HTERT RPE-1 (cell line): ENCODE measurements around the gene NAB2.

Experiments
- in situ Hi-C: fragments of 300-500 bp; cut with MboI; formaldehyde crosslinking; loops from 4 replicates; pipeline ENCODE4 v1.14.3; 2020; ENCODE audit warnings: low sequenced_read_pairs

The NAB2 gene

GRCh38 chr12:57092876-57093414, 4.0 kb downstream of the NAB2 start:
- in situ Hi-C loops = no loop called here

DNA sequence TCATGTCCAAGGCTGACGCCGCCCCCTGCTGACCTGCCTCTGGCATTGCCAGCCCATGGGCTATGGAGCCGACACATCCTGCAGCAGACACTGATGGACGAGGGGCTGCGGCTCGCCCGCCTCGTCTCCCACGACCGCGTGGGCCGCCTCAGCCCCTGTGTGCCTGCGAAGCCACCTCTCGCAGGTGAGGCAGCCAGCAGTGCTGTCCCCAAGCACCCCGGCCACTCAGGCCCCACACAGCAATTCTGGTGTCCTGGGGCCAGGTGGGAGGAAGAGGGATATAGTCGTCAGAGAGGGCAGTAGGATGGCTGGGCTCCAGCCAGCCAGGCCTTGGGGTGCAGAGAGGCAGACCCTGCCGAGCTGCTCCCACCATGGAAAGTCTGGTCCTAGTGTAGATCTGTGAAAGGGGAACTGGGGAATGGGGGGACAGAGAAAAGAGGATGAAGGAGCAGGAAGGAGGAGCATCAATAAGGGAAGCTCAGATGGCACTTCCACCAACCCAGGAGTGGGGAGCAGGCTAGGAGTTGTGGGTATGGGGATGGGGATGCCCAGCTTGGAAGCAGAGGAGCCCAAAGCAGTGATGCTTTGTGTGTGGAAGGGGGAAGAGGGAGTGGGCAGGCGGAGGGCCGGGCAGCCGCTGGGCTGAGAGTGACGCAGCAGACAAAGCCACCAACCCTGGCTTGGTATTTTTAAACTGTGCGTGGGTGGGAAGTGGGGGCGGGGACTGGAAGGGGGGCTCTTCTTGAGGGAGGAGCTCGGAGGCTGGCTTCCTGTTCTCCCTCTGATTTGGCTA, 4.7 kb downstream of the NAB2 start:
- in situ Hi-C loops = no loop called here

GRCh38 chr12:57094208-57095160, 5.6 kb downstream of the NAB2 start:
- in situ Hi-C loops = no loop called here

GRCh38 chr12:57095440-57095839, 6.5 kb downstream of the NAB2 start:
- in situ Hi-C loops = no loop called here

DNA sequence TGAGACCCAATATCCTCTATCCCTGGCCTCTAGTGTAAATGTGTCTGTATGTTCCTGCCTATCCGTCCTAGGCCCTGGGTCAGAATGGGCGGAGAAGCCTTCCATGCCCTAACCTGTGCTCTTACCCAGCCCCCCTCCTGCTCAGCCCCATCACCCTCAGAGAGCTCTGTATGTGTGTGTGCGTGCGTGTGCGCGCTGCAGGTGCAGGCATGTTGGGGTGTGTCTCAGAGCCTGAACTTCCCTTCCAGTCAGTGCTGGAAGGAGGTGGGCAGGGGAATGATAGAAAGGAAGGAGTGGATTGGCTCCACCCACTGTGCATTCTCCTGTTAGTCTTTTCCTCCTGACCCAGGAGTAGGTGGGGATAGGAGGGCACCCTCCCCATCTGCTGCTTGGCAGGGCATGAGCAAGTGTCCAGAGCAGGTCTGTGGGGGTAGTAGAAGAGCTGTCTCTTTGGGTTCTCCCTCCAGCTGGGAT, 7.2 kb downstream of the NAB2 start:
- in situ Hi-C loops = no loop called here

GRCh38 chr12:57096748-57097553, 8.0 kb downstream of the NAB2 start:
- in situ Hi-C loops = no loop called here

GRCh38 chr12:57097554-57097835, 8.6 kb downstream of the NAB2 start:
- in situ Hi-C loops = no loop called here

DNA sequence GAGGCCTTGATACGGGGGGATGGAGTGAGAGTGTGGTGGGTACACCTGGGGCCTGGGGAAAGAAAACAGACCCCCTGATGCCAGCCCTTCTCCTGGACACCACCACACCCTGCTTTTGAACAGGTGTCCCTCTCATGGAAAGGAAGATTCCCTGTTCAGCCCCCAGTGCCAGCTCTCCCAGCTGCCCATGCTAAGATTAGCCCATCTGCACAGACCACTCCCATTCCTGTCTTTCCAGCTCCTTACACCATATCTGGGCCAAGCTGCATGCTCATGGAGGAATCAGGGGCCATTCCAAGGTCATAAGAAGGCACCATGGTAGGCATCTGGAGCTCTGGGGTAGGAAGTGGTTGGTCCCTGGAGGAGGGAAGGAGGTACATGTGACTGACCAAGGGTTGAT, 9.6 kb downstream of the NAB2 start:
- in situ Hi-C loops = no loop called here

- in situ Hi-C loops = no loop called here
Observed at GRCh38 chr12:57099047-57099714, 10.3 kb downstream of the NAB2 start.

GRCh38 chr12:57099766-57100165, 10.9 kb downstream of the NAB2 start:
- in situ Hi-C loops = no loop called here

GRCh38 chr12:57101892-57102695, 13.2 kb downstream of the NAB2 start:
- in situ Hi-C loops = no loop called here

DNA sequence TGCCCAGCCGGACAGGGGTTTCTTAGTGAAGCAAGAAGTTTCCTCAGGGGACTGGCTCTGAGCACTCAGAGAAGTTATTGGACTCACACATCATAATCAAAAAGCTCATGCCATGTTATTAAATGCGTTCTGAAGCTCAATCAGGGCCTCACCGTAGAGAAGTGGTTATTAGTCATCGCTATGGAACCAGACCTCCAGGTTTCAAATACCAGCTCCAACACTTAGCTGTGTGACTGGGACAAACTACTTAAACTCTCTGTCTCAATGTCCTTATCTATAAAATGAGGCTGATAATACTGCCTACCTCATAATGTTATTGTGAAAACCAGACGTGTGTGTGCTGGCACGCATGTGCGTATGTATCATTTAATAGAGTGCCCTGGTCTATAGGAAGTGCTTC, 14.9 kb downstream of the NAB2 start:
- in situ Hi-C loops = no loop called here

GRCh38 chr12:57104292-57104910, 15.5 kb downstream of the NAB2 start:
- in situ Hi-C loops = no loop called here

DNA sequence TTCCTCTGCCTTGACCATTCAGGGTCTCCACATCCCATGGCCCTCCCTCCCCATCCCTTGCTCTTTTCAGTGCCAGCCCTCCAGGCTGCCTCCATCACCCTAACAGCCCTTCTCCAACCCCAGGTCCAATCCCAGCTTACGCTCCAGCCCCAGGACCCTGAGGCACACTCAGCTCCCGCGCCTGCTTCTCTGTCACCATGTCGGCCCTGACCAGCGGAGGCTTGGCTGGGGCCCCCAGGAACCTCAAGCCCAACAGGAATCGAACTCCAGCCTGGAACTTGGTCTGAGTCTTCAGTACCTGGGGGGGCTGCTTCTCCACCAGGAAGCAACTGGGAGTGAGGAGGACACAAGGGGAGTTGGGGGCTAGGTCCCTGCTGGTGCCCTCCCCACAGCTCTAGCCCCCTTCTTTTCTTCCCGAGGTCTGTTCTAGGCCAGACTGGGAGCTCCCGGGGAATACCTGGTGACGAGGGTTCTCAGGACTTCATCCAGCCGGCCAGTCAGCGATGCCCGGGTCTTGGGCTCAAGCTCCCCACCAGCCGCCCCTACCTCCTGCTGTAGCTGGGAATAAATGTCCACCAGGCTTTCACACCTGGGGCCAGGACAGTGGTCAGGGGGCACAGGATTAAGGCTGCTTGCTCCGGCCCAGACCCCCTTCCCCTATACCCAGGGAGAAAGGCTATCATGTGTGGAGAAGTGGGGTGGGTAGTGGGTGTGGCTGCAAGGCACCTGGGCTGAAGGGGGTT, 16.3 kb downstream of the NAB2 start:
- in situ Hi-C loops = no loop called here

DNA sequence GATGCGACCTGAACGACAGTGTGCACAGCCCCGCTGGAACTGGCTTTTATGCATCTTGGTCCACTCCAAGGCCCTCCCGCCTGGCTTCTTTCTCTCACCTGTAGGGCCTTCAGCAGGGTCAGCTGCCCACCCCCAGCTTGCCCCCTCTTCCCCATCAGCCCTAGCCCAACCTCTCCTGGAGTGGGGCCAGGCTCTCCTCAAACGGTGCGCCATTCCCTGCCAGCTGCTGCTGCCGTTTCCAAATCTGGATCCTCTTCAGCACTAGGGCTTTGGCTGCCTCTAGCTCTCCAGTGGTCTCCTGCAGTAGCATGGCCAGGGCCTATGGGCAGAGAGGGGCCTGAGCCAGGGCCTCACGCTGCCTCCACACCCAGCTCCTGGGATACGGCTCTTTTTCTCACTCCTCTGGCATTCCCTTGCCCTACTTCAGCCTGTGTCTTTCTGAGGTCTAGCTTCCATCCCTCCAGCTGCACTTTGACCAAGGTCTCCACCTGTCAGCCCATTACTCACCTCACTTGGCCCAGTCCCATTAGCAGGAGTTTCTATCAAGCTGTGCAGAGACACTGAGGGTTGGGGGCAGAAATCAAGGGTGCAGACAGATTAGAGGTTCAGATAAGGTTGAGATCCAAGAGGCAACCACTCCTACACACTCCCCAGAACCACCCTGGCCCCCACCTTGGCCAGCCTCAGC, 17.3 kb downstream of the NAB2 start:
- in situ Hi-C loops = no loop called here

GRCh38 chr12:57107456-57108155, 18.7 kb downstream of the NAB2 start:
- in situ Hi-C loops = no loop called here
